KOPT-K1 (cell line): ENCODE measurements around the gene SUPT3H.

Source experiments
- H3K27ac ChIP-seq: fragments of 200-600 bp; sonication (generic); 2 replicates; pipeline ENCODE4 v1.5.1; 2016; ENCODE audit warnings: antibody characterized with exemption, mild to moderate bottlenecking, low read depth, low read length; ENCODE audit not compliant: poor library complexity, severe bottlenecking
- H3K36me3 ChIP-seq: fragments of 200-600 bp; sonication (generic); 2 replicates; pipeline ENCODE4 v1.5.1; 2017; ENCODE audit warnings: antibody characterized with exemption, mild to moderate bottlenecking, low read length, moderate library complexity; ENCODE audit not compliant: insufficient read depth
- H3K9me3 ChIP-seq: fragments of 200-600 bp; sonication (generic); 2 replicates; pipeline ENCODE4 v1.5.1; 2017; ENCODE audit warnings: antibody characterized with exemption, low read length, mild to moderate bottlenecking; ENCODE audit not compliant: insufficient read depth, poor library complexity, severe bottlenecking

Gene SUPT3H

GRCh38 chr6:44972709-44973108 lies 405.0 kb downstream of the SUPT3H start:
- Histone ChIP-seq H3K27ac (no peak overlapping the region), H3K36me3 (peaks cover 13% of the 10 kb centered on the region; the same call in 1 of the 2 replicates), H3K9me3 (peaks cover 38% of the 10 kb centered on the region)

GRCh38 chr6:44969446-44970185 lies 408.1 kb downstream of the SUPT3H start:
- Histone ChIP-seq H3K27ac (peak overlapping the region; percentile 15), H3K9me3 (peaks cover 37% of the 10 kb centered on the region), H3K36me3 (peaks cover 13% of the 10 kb centered on the region; the same call in 1 of the 2 replicates)

- H3K9me3 ChIP-seq, result peaks cover 15% of the 10 kb centered on the region
- H3K36me3 ChIP-seq, result peaks cover 4% of the 10 kb centered on the region; the same call in 1 of the 2 replicates
- H3K27ac ChIP-seq, result no peak overlapping the region
Measured at GRCh38 chr6:44967481-44967880, 410.3 kb downstream of the SUPT3H start.

- no peaks in the 10 kb centered on the region for H3K36me3 ChIP-seq
Measured at GRCh38 chr6:44966449-44967092, 411.2 kb downstream of the SUPT3H start.

GRCh38 chr6:44965708-44966107 lies 412.0 kb downstream of the SUPT3H start:
- no peaks in the 10 kb centered on the region for H3K9me3 ChIP-seq
- no peak overlapping the region for H3K27ac ChIP-seq
- H3K36me3 ChIP-seq, result no peaks in the 10 kb centered on the region

More at GRCh38 chr6:44966449-44967092, 411.2 kb downstream of the SUPT3H start:
- Histone ChIP-seq H3K9me3 (peaks cover 6% of the 10 kb centered on the region), H3K27ac (no peak overlapping the region)

GRCh38 chr6:44960898-44961297 lies 416.8 kb downstream of the SUPT3H start:
- Histone ChIP-seq H3K9me3 (no peaks in the 10 kb centered on the region), H3K36me3 (no peaks in the 10 kb centered on the region), H3K27ac (no peak overlapping the region)

GRCh38 chr6:44959651-44960050 lies 418.1 kb downstream of the SUPT3H start:
- no peaks in the 10 kb centered on the region for H3K36me3 ChIP-seq
- H3K27ac ChIP-seq, result no peak overlapping the region
- H3K9me3 ChIP-seq, result peaks cover 6% of the 10 kb centered on the region

GRCh38 chr6:44957156-44957555 lies 420.6 kb downstream of the SUPT3H start:
- Histone ChIP-seq H3K9me3 (peaks cover 6% of the 10 kb centered on the region), H3K27ac (no peak overlapping the region), H3K36me3 (no peaks in the 10 kb centered on the region)

- Histone ChIP-seq H3K9me3 (peaks cover 6% of the 10 kb centered on the region), H3K36me3 (no peaks in the 10 kb centered on the region), H3K27ac (no peak overlapping the region)
Measured at GRCh38 chr6:44956396-44956795, 421.3 kb downstream of the SUPT3H start.

GRCh38 chr6:44955145-44955544 lies 422.6 kb downstream of the SUPT3H start:
- H3K9me3 ChIP-seq, result peaks cover 11% of the 10 kb centered on the region
- H3K36me3 ChIP-seq, result 0 out of 2 replicates have a peak, but pooled peaks cover 3% of the 10 kb centered on the region
- H3K27ac ChIP-seq, result no peak overlapping the region

- Histone ChIP-seq H3K36me3 (peaks cover 12% of the 10 kb centered on the region; the same call in 1 of the 2 replicates), H3K27ac (no peak overlapping the region), H3K9me3 (peaks cover 19% of the 10 kb centered on the region)
Measured at GRCh38 chr6:44954281-44954680, 423.5 kb downstream of the SUPT3H start.

GRCh38 chr6:44951253-44951747 lies 426.4 kb downstream of the SUPT3H start:
- Histone ChIP-seq H3K27ac (peak overlapping the region; percentile 25), H3K36me3 (peaks cover 16% of the 10 kb centered on the region; the same call in 1 of the 2 replicates), H3K9me3 (peaks cover 34% of the 10 kb centered on the region)

GRCh38 chr6:44949596-44950201 lies 428.0 kb downstream of the SUPT3H start:
- H3K9me3 ChIP-seq, result peaks cover 41% of the 10 kb centered on the region
- H3K36me3 ChIP-seq, result peaks cover 16% of the 10 kb centered on the region; the same call in 1 of the 2 replicates
- no peak overlapping the region for H3K27ac ChIP-seq

GRCh38 chr6:44943541-44943940 lies 434.2 kb downstream of the SUPT3H start:
- H3K36me3 ChIP-seq, result no peaks in the 10 kb centered on the region
- peaks cover 52% of the 10 kb centered on the region for H3K9me3 ChIP-seq
- no peak overlapping the region for H3K27ac ChIP-seq

- Histone ChIP-seq H3K9me3 (peaks cover 52% of the 10 kb centered on the region), H3K36me3 (no peaks in the 10 kb centered on the region), H3K27ac (no peak overlapping the region)
Measured at GRCh38 chr6:44942798-44943197, 434.9 kb downstream of the SUPT3H start.
